ENCODE measurements around the gene NOXA1. TPM values are rescaled to one million over a fixed set of nuclear protein-coding genes. Genes with fewer than 3 reads are reported as not detected.
"Not testable (repeated sequence)": the region's sequence is repeated elsewhere in the genome, so short reads cannot be mapped to it uniquely, and the experiment has no call there.

The NOXA1 gene
- total RNA-seq, 1 donor from 2014 or later = 3.2 TPM

- no peak for DNase-seq (ENCODE audit: low spot score)
Measured at GRCh38 chr9:137404961-137405567, 18.1 kb upstream of the NOXA1 start.

- DNase-seq (ENCODE audit: low spot score) = no peak
Measured at GRCh38 chr9:137405677-137406081, 17.5 kb upstream of the NOXA1 start.

- DNase-seq (ENCODE audit: low spot score) = no peak
Measured at GRCh38 chr9:137406085-137406760, 17.0 kb upstream of the NOXA1 start.

GRCh38 chr9:137406876-137407589 lies 16.2 kb upstream of the NOXA1 start:
- no peak for DNase-seq (ENCODE audit: low spot score)

GRCh38 chr9:137407590-137408300 lies 15.4 kb upstream of the NOXA1 start:
- no peak for DNase-seq (ENCODE audit: low spot score)

GRCh38 chr9:137408651-137409405 lies 14.4 kb upstream of the NOXA1 start:
- no peak for DNase-seq (ENCODE audit: low spot score)

- no peak for DNase-seq (ENCODE audit: low spot score)
Measured at GRCh38 chr9:137409515-137409914, 13.7 kb upstream of the NOXA1 start.

- DNase-seq (ENCODE audit: low spot score) = not testable (repeated sequence)
Measured at GRCh38 chr9:137410236-137410890, 12.8 kb upstream of the NOXA1 start.

- DNase-seq (ENCODE audit: low spot score) = no peak
Measured at GRCh38 chr9:137410891-137411249, 12.3 kb upstream of the NOXA1 start.

- DNase-seq (ENCODE audit: low spot score) = no peak
Measured at GRCh38 chr9:137411260-137411644, 11.9 kb upstream of the NOXA1 start.

GRCh38 chr9:137411645-137412380 lies 11.4 kb upstream of the NOXA1 start:
- no peak for DNase-seq (ENCODE audit: low spot score)

- no peak for DNase-seq (ENCODE audit: low spot score)
Measured at GRCh38 chr9:137412431-137412830, 10.8 kb upstream of the NOXA1 start.

- no peak for DNase-seq (ENCODE audit: low spot score)
Measured at GRCh38 chr9:137415451-137415850, 7.7 kb upstream of the NOXA1 start.

GRCh38 chr9:137416006-137416562 lies 7.1 kb upstream of the NOXA1 start:
- DNase-seq (ENCODE audit: low spot score) = no peak

- DNase-seq (ENCODE audit: low spot score) = no peak
Measured at GRCh38 chr9:137416563-137417151, 6.5 kb upstream of the NOXA1 start.

- DNase-seq (ENCODE audit: low spot score) = no peak
Measured at GRCh38 chr9:137417161-137418021, 5.8 kb upstream of the NOXA1 start.

GRCh38 chr9:137421838-137422603 lies 1.2 kb upstream of the NOXA1 start:
- no peak for DNase-seq (ENCODE audit: low spot score)

Measured in mesenteric fat pad (tissue), 1 donor.